ENCODE results near the gene ROGDI.

GRCh38 chr16:4795828-4796572 lies 6.4 kb downstream of the ROGDI start:
- TF ChIP-seq ESRRG (CRISPR knock-in tag; IDR thresholded peaks at IDR 0.05) (no peak), PATZ1 (CRISPR knock-in tag; IDR thresholded peaks at IDR 0.05; ENCODE audit: borderline replicate concordance) (no peak), ISL1 (CRISPR knock-in tag; IDR thresholded peaks at IDR 0.05) (no peak), RARB (CRISPR knock-in tag; IDR thresholded peaks at IDR 0.05) (no peak), PPARA (CRISPR knock-in tag; IDR thresholded peaks at IDR 0.05; ENCODE audit: borderline replicate concordance) (no peak), CSDC2 (CRISPR knock-in tag; IDR thresholded peaks at IDR 0.05) (no peak), CSRNP3 (CRISPR knock-in tag; IDR thresholded peaks at IDR 0.05) (no peak), ARNTL (CRISPR knock-in tag; IDR thresholded peaks at IDR 0.05; ENCODE audit: borderline replicate concordance, low read depth) (no peak), ZNF8 (CRISPR knock-in tag; IDR thresholded peaks at IDR 0.05) (no peak)

Measured in SK-N-SH treated with all-trans-retinoic acid at 6 μM for 48 hours (cell line).